HCT116 (cell line): ENCODE data around the gene KAZN. TPM values are rescaled to one million over a fixed set of nuclear protein-coding genes. Genes with fewer than 3 reads are reported as not detected.
A peak's percentile ranks its signal among the peaks of the same experiment; 100 is the strongest.

Source experiments
- ATAC-seq: fragments of 200-7000 bp; cut with Tn5 transposase; 2 replicates; pipeline ENCODE4 v1.9.1; 2020; ENCODE audit warnings: mild to moderate bottlenecking, moderate library complexity
- Bru-seq: library from RNA; stranded (reverse); fragments of 400-500 nt; gene quantifications from one replicate; lab custom pipeline; 2021; lab: Mats Ljungman, UMichigan
- BruChase-seq, 2 experiments: library from RNA; stranded (reverse); fragments of 400-500 nt; gene quantifications; one replicate each; lab custom pipeline; 2021; lab: Mats Ljungman, UMichigan
- BruUV-seq: library from RNA; stranded (reverse); fragments of 400-500 nt; replicated peaks from 2 replicates; lab custom pipeline; 2021; lab: Mats Ljungman, UMichigan
- CTCF ChIA-PET: fragments of 300-600 bp; sonication (Branson Sonifier 250); formaldehyde crosslinking; loops from one replicate; lab custom pipeline; 2021; ENCODE audit warnings: antibody characterized with exemption; lab: Charles Lee
- POLR2A ChIA-PET: fragments of 300-600, 350-600 bp; sonication (Branson Sonifier 250); formaldehyde crosslinking; loops from one replicate; lab custom pipeline; 2021; ENCODE audit warnings: antibody characterized with exemption; lab: Charles Lee
- RAD21 ChIA-PET, 2 experiments: fragments of 300-600 bp; sonication (Branson Sonifier 250); formaldehyde crosslinking; loops; one replicate each; lab custom pipeline; 2023; ENCODE audit warnings: low total read pairs in 2 of 2; ENCODE audit not compliant: uncharacterized antibody in 2 of 2, unreplicated experiment in 2 of 2, low non-redundant PET in 1 of 2; lab: Charles Lee
- DNase-seq: peaks from one replicate; pipeline ENCODE4 v3.0.0-alpha.2; 2010; ENCODE audit warnings: low read depth, low spot score
- H2AFZ ChIP-seq: fragments of 200-600 bp; shearing (Covaris generic), sonication (generic); 2 replicates; pipeline ENCODE4 v1.6.1; 2017; ENCODE audit warnings: low read depth, mixed run types, mixed read lengths, antibody characterized with exemption, low read length; ENCODE audit not compliant: poor library complexity, severe bottlenecking
- H3K27ac ChIP-seq: 2 replicates; pipeline ENCODE4 v1.5.1; 2012; ENCODE audit warnings: low read depth, low read length
- H3K27me3 ChIP-seq: fragments of 200-600 bp; sonication (generic); 2 replicates; pipeline ENCODE4 v1.6.1; 2016; ENCODE audit warnings: mixed run types, low read length, mixed read lengths; ENCODE audit not compliant: insufficient read depth
- H3K36me3 ChIP-seq, 2 experiments: fragments of 200-500 bp in 1 of 2; fragments of 200-600 bp in 1 of 2; sonication (Bioruptor generic) in 1 of 2; sonication (generic) in 1 of 2; 2 replicates each; pipeline versions ENCODE4 v1.5.1 to v1.6.1; 2014 to 2016; ENCODE audit warnings: low read length in 2 of 2, inconsistent platforms in 1 of 2, mixed read lengths in 1 of 2, mixed run types in 1 of 2; ENCODE audit not compliant: insufficient read depth in 2 of 2, control insufficient read depth in 1 of 2
- H3K4me1 ChIP-seq, 2 experiments: fragments of 200-600 bp in 1 of 2; sonication (generic) in 1 of 2; 2 replicates each; pipeline versions ENCODE4 v1.5.1 to v1.6.1; 2012 to 2017; ENCODE audit warnings: low read length in 2 of 2, inconsistent platforms in 1 of 2, mild to moderate bottlenecking in 1 of 2, mixed read lengths in 1 of 2, mixed run types in 1 of 2, moderate library complexity in 1 of 2; ENCODE audit not compliant: insufficient read depth in 2 of 2, control insufficient read depth in 1 of 2
- H3K4me2 ChIP-seq: fragments of 200-600 bp; sonication (generic); 2 replicates; pipeline ENCODE4 v1.6.1; 2017; ENCODE audit warnings: mixed run types, low read length, mixed read lengths
- H3K4me3 ChIP-seq, 2 experiments: fragments of 200-600 bp in 1 of 2; sonication (generic) in 1 of 2; replicated peaks in 1 of 2; 2 replicates each; pipeline ENCODE4 v1.5.1; 2011 to 2016; ENCODE audit warnings: low read length in 2 of 2, control low read depth in 1 of 2, low read depth in 1 of 2, mild to moderate bottlenecking in 1 of 2, mixed read lengths in 1 of 2, mixed run types in 1 of 2
- H3K79me2 ChIP-seq: fragments of 200-600 bp; sonication (generic); 2 replicates; pipeline ENCODE4 v1.6.1; 2017; ENCODE audit warnings: mild to moderate bottlenecking, mixed run types, low read length, moderate library complexity, mixed read lengths; ENCODE audit not compliant: insufficient read depth
- H3K9ac ChIP-seq: fragments of 200-600 bp; sonication (generic); 2 replicates; pipeline ENCODE4 v1.6.1; 2016; ENCODE audit warnings: low read length, mixed read lengths
- H3K9me2 ChIP-seq: fragments of 200-600 bp; sonication (generic), shearing (Covaris generic); 2 replicates; pipeline ENCODE4 v1.6.1; 2017; ENCODE audit warnings: mixed run types, mild to moderate bottlenecking, moderate library complexity; ENCODE audit not compliant: insufficient read depth
- H3K9me3 ChIP-seq, 2 experiments: fragments of 200-500 bp in 1 of 2; fragments of 200-600 bp in 1 of 2; sonication (Bioruptor generic) in 1 of 2; sonication (generic) in 1 of 2; 2 replicates each; pipeline ENCODE4 v1.6.1; 2014 to 2017; ENCODE audit warnings: low read length in 2 of 2, mixed read lengths in 2 of 2, inconsistent platforms in 1 of 2, low read depth in 1 of 2, mild to moderate bottlenecking in 1 of 2, mixed run types in 1 of 2, moderate library complexity in 1 of 2; ENCODE audit not compliant: control insufficient read depth in 1 of 2, insufficient read depth in 1 of 2
- H4K20me1 ChIP-seq: fragments of 200-600 bp; sonication (generic), shearing (Covaris generic); 2 replicates; pipeline ENCODE4 v1.6.1; 2017; ENCODE audit warnings: mixed run types, mild to moderate bottlenecking, moderate library complexity; ENCODE audit not compliant: insufficient read depth
- CEBPB ChIP-seq: IDR thresholded peaks from 2 replicates; pipeline ENCODE4 v1.6.1; 2012; ENCODE audit warnings: low read depth
- POLR2AphosphoS5 ChIP-seq: IDR thresholded peaks from 2 replicates; pipeline ENCODE4 v1.6.1; 2011; ENCODE audit warnings: mild to moderate bottlenecking, low read depth, low read length, moderate library complexity
- ZFX ChIP-seq: fragments of 450-650 bp; IDR thresholded peaks from 2 replicates; pipeline ENCODE4 v1.6.1; 2017
- intact Hi-C: fragments of 100-400 bp; cut with micrococcal nuclease; formaldehyde crosslinking; loops from 2 replicates; pipeline ENCODE4 v1.10.0; 2022
- long read RNA-seq: library from polyadenylated mRNA; unstranded; transcript quantifications from one replicate; pipeline ENCODE4 v2.0.0, GENCODE V29; 2021; ENCODE audit not compliant: unreplicated experiment
- polyA plus RNA-seq: library from polyadenylated mRNA; unstranded; fragments of >200 nt; gene quantifications from 2 replicates; pipeline ENCODE4 v1.2.1, GENCODE V29; 2012; ENCODE audit warnings: missing spikeins
- total RNA-seq: library from RNA; stranded (reverse); gene quantifications from one replicate; pipeline ENCODE4 v1.2.1, GENCODE V29; 2021; ENCODE audit not compliant: unreplicated experiment
- TF ChIP-seq, protein P1 (sequence below): IDR thresholded peaks from 2 replicates; pipeline ENCODE4 v1.6.1; 2012; ENCODE audit warnings: low read depth

The KAZN gene
- 13.4 TPM for total RNA-seq
- 5.9 and 7.8 TPM in 2 replicates for polyA plus RNA-seq
- Bru-seq, nascent RNA, result percentile 33 among the genes with signal in this experiment
- BruChase-seq, experiment 1, labeled RNA remaining after a 6-hour chase, result percentile 37 among the genes with signal in this experiment
- percentile 42 among the genes with signal in this experiment for BruChase-seq, experiment 2, labeled RNA remaining after a 2-hour chase
- long read RNA-seq, transcript KAZN-201 (8 exons, 3,838 nt), result major isoform, 17 of 24 reads
- long read RNA-seq, partial matches to known transcripts, result 3 of 24 reads
- long read RNA-seq, other reads (novel, unspliced or antisense), result 4 of 24 reads

DNA sequence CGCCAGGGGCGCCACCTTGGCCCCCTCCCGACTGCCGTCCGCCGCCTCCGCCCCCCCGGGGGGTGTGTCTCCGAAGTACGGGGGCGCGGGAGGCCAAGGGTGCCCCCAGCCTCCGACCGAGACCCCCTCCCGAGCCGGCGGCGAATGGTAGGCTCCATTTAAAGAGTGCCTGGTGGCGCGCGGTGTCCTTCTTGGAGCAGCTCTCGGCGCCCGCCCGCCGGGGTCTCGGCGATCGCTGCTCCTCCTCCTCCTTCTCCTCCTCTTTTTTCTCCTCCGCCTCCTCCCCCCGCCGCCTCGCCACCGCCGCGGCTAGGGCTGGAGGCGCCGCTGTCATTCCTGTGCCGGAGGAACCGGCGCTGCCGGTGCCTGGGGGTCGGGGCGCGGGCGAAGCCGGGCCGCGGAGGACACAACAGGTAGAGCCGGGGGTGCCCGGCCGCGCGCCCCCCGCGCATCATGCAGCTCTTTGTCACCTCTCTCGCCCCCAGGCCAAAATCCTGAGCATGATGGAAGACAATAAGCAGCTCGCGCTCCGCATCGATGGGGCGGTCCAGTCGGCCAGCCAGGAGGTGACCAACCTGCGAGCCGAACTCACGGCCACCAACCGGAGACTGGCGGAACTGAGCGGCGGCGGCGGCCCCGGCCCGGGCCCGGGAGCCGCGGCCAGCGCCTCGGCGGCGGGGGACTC is at the start of gene KAZN:
Gene KAZN (plus strand): TSS at position 188 of the 685 bp plus-strand sequence.
- intact Hi-C loops, result no loop called here
- DNase-seq (no peak), ATAC-seq (no peak)
- Histone ChIP-seq H3K4me3 (no peak within 1 kb of the TSS), H3K9me2 (no peaks in the 10 kb centered on the region), H3K36me3 (no peaks in the 10 kb centered on the region), H3K9ac (no peak within 1 kb of the TSS), H2AFZ (no peak within 1 kb of the TSS), H3K27ac (no peak within 1 kb of the TSS), H3K79me2 (no peaks in the 10 kb centered on the region), H3K4me2 (no peak within 1 kb of the TSS), H4K20me1 (no peaks in the 10 kb centered on the region), H3K27me3 (peaks cover 34% of the 10 kb centered on the region), H3K4me1 (no peaks in the 10 kb centered on the region), H3K9me3 (no peaks in the 10 kb centered on the region)
- RAD21 ChIA-PET, result no interaction called here
- BruUV-seq, result no TSS peak
- CTCF ChIA-PET, result no interaction called here
- POLR2A ChIA-PET, result no interaction called here
- TF ChIP-seq ZFX (no peak), POLR2AphosphoS5 (no peak), CEBPB (no peak)
- TF ChIP-seq, protein P1, sequence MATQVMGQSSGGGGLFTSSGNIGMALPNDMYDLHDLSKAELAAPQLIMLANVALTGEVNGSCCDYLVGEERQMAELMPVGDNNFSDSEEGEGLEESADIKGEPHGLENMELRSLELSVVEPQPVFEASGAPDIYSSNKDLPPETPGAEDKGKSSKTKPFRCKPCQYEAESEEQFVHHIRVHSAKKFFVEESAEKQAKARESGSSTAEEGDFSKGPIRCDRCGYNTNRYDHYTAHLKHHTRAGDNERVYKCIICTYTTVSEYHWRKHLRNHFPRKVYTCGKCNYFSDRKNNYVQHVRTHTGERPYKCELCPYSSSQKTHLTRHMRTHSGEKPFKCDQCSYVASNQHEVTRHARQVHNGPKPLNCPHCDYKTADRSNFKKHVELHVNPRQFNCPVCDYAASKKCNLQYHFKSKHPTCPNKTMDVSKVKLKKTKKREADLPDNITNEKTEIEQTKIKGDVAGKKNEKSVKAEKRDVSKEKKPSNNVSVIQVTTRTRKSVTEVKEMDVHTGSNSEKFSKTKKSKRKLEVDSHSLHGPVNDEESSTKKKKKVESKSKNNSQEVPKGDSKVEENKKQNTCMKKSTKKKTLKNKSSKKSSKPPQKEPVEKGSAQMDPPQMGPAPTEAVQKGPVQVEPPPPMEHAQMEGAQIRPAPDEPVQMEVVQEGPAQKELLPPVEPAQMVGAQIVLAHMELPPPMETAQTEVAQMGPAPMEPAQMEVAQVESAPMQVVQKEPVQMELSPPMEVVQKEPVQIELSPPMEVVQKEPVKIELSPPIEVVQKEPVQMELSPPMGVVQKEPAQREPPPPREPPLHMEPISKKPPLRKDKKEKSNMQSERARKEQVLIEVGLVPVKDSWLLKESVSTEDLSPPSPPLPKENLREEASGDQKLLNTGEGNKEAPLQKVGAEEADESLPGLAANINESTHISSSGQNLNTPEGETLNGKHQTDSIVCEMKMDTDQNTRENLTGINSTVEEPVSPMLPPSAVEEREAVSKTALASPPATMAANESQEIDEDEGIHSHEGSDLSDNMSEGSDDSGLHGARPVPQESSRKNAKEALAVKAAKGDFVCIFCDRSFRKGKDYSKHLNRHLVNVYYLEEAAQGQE, result no peak
